Endothelial cell (in vitro differentiated cells): Measurements from ENCODE around the gene NTF3. TPM values are rescaled to one million over a fixed set of nuclear protein-coding genes. Genes with fewer than 3 reads are reported as not detected.

ENCODE experiments used
- DNase-seq: peaks from one replicate; pipeline ENCODE4 v3.0.0; 2021; ENCODE audit warnings: low spot score
- H3K27ac Mint-ChIP-seq: one replicate; pipeline ENCODE4 v1.8.0; 2021; ENCODE audit warnings: mixed read lengths, inconsistent platforms; ENCODE audit not compliant: unreplicated experiment
- H3K27me3 Mint-ChIP-seq: one replicate; pipeline ENCODE4 v1.8.0; 2021; ENCODE audit warnings: mild to moderate bottlenecking, moderate library complexity, mixed read lengths, inconsistent platforms; ENCODE audit not compliant: unreplicated experiment
- H3K36me3 Mint-ChIP-seq: one replicate; pipeline ENCODE4 v1.8.0; 2021; ENCODE audit warnings: mild to moderate bottlenecking, low read depth, mixed read lengths, inconsistent platforms; ENCODE audit not compliant: unreplicated experiment
- H3K4me1 Mint-ChIP-seq: one replicate; pipeline ENCODE4 v1.8.0; 2021; ENCODE audit warnings: mild to moderate bottlenecking, mixed read lengths, inconsistent platforms; ENCODE audit not compliant: unreplicated experiment
- H3K4me3 Mint-ChIP-seq: one replicate; pipeline ENCODE4 v1.8.0; 2021; ENCODE audit warnings: mild to moderate bottlenecking, mixed read lengths, inconsistent platforms; ENCODE audit not compliant: unreplicated experiment
- H3K9me3 Mint-ChIP-seq: one replicate; pipeline ENCODE4 v1.8.0; 2021; ENCODE audit warnings: mixed read lengths, inconsistent platforms; ENCODE audit not compliant: unreplicated experiment
- CTCF ChIP-seq: fragments of 200-600 bp; sonication (generic); IDR thresholded peaks from one replicate; pipeline ENCODE4 v1.5.0; 2021; ENCODE audit warnings: antibody characterized with exemption; ENCODE audit not compliant: unreplicated experiment
- total RNA-seq: library from RNA; stranded (reverse); fragmentation: NEBNext Ultra II Directional; extraction: Animal tissue kit (Norgen Biotek cat#: 25700); gene quantifications from one replicate; pipeline ENCODE4 v1.2.1, GENCODE V29; 2021; ENCODE audit not compliant: unreplicated experiment

NTF3 gene
- total RNA-seq, 1 donor from 2014 or later, result not detected

- no peaks in the 10 kb centered on the region for H3K36me3 Mint-ChIP-seq
- H3K4me1 Mint-ChIP-seq, result peaks cover 7% of the 10 kb centered on the region
- no peak for TF ChIP-seq CTCF
- H3K9me3 Mint-ChIP-seq, result no peaks in the 10 kb centered on the region
- peaks cover 14% of the 10 kb centered on the region for H3K27me3 Mint-ChIP-seq
- no peak for DNase-seq
- no peak overlapping the region for H3K27ac Mint-ChIP-seq
- H3K4me3 Mint-ChIP-seq, result no peak overlapping the region
Measured at GRCh38 chr12:5437589-5437988, 5.7 kb downstream of the NTF3 start.

- no peak overlapping the region for H3K27ac Mint-ChIP-seq
- DNase-seq, result no peak
- H3K36me3 Mint-ChIP-seq, result no peaks in the 10 kb centered on the region
- no peak for TF ChIP-seq CTCF
- no peak overlapping the region for H3K4me3 Mint-ChIP-seq
- H3K4me1 Mint-ChIP-seq, result peaks cover under 1% of the 10 kb centered on the region
- H3K27me3 Mint-ChIP-seq, result peaks cover 11% of the 10 kb centered on the region
- H3K9me3 Mint-ChIP-seq, result no peaks in the 10 kb centered on the region
Measured at GRCh38 chr12:5438671-5439200, 6.8 kb downstream of the NTF3 start.

- Mint-ChIP-seq H3K36me3 (no peaks in the 10 kb centered on the region), H3K27ac (no peak overlapping the region), H3K27me3 (peaks cover 11% of the 10 kb centered on the region), H3K4me3 (no peak overlapping the region), H3K9me3 (no peaks in the 10 kb centered on the region), H3K4me1 (no peaks in the 10 kb centered on the region)
- DNase-seq, result no peak
- no peak for TF ChIP-seq CTCF
Measured at GRCh38 chr12:5439371-5439771, 7.5 kb downstream of the NTF3 start.

DNA sequence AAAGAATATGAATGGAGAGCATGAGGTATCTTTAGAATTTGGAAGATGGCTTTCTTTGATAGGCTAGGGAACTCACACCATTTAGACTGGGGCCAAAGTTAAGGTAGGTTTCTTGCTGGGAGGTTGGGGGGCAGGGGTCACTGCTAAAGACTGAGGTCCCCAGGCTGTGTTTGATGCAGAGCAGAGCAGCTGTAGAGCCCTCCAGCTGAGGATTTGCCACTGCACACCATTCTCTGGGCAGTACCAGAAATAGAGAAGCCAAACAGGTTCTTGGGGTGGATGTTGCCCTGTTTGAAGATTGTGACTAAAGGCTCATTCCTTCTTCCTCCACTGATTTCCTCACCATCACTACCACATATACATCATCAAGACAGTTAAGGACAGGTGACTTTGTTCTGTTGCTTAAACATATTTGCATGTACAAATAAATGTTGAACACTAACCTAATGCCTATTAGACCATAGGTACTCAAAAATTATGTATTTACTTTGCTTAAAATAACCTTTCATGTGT is 7.9 kb downstream of the NTF3 start:
- Mint-ChIP-seq H3K27me3 (peaks cover 11% of the 10 kb centered on the region), H3K9me3 (no peaks in the 10 kb centered on the region), H3K36me3 (no peaks in the 10 kb centered on the region), H3K27ac (no peak overlapping the region), H3K4me3 (no peak overlapping the region), H3K4me1 (no peaks in the 10 kb centered on the region)
- TF ChIP-seq CTCF, result no peak
- no peak for DNase-seq

DNA sequence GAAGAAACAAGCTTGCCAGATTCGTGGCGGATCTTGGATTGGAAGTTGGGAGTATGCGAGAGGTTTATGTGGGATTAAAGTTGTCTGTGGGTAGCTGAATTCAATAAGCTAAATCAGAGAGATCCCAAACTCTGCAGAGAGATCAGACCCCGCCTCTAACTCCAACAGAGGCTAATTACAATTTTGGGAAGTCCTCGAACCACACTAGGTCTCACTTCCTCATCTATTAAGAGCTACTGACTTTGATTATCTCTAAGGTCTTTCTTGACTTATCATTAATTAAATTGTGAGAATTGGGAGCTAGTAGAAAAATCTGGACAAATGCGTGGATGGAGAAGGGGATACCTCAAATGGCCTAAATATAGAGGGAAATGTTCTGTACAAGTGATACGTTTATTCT is 9.1 kb downstream of the NTF3 start:
- no peak for DNase-seq
- H3K9me3 Mint-ChIP-seq, result no peaks in the 10 kb centered on the region
- H3K4me1 Mint-ChIP-seq, result no peaks in the 10 kb centered on the region
- no peaks in the 10 kb centered on the region for H3K36me3 Mint-ChIP-seq
- peaks cover 11% of the 10 kb centered on the region for H3K27me3 Mint-ChIP-seq
- no peak overlapping the region for H3K4me3 Mint-ChIP-seq
- TF ChIP-seq CTCF, result no peak
- H3K27ac Mint-ChIP-seq, result no peak overlapping the region
